ENCODE data around the gene MDGA2.

GRCh38 chr14:47366006-47366405 lies 309.4 kb downstream of the MDGA2 start:
- TF ChIP-seq POLR2AphosphoS5 (IDR thresholded peaks at IDR 0.05; ENCODE audit: low read depth, low read length) (no peak), MAX (IDR thresholded peaks at IDR 0.05) (no peak), EGR1 (IDR thresholded peaks at IDR 0.05; ENCODE audit: low read depth) (no peak), EZH2phosphoT487 (IDR thresholded peaks at IDR 0.05; ENCODE audit: borderline replicate concordance) (no peak), CTCF (IDR thresholded peaks at IDR 0.05 in 2 of 3, conservative IDR thresholded peaks at IDR 0.05 in 1 of 3; ENCODE audit: borderline replicate concordance in 1 of 3, insufficient read depth in 1 of 3, low read depth in 2 of 3, low read length in 2 of 3) (no peak), POLR2A (IDR thresholded peaks at IDR 0.05; ENCODE audit: borderline replicate concordance, extremely low read depth, insufficient read depth, insufficient read length) (no peak), EZH2 (IDR thresholded peaks at IDR 0.05) (no peak), REST (IDR thresholded peaks at IDR 0.05; ENCODE audit: low read depth) (no peak), RAD21 (IDR thresholded peaks at IDR 0.05; ENCODE audit: low read depth) (no peak), CEBPB (IDR thresholded peaks at IDR 0.05; ENCODE audit: low read depth) (no peak), SP1 (IDR thresholded peaks at IDR 0.05; ENCODE audit: low read depth) (no peak)
